Activated naive CD4-positive, alpha-beta T cell treated with anti-CD3 and anti-CD28 coated beads, Interleukin-2, amount 50 U/mL, for 72 hours (primary cell): ENCODE data around the gene C1orf232. TPM values are rescaled to one million over a fixed set of nuclear protein-coding genes. Genes with fewer than 3 reads are reported as not detected.
A peak's percentile ranks its signal among the peaks of the same experiment; 100 is the strongest.

Source experiments
- ATAC-seq, 2 donors: fragments of 150-1000 bp; cut with Tn5 transposase; 2 replicates each; pipeline ENCODE4 v1.10.0; 2021; ENCODE audit warnings: mild to moderate bottlenecking in 2 of 2, moderate library complexity in 2 of 2
- DNase-seq, 2 donors: peaks; one replicate each; pipeline ENCODE4 v3.0.0; 2021 to 2022; ENCODE audit warnings: low spot score in 2 of 2
- H3K27ac Mint-ChIP-seq, 2 donors: one replicate each; pipeline ENCODE4 v1.8.0; 2022; ENCODE audit warnings: mild to moderate bottlenecking in 2 of 2, mixed read lengths in 2 of 2
- H3K36me3 Mint-ChIP-seq, 2 donors: one replicate each; pipeline ENCODE4 v1.8.0; 2022; ENCODE audit warnings: mixed read lengths in 2 of 2
- H3K9me3 Mint-ChIP-seq, 2 donors: one replicate each; pipeline ENCODE4 v1.8.0; 2022; ENCODE audit warnings: mixed read lengths in 2 of 2
- total RNA-seq, 2 donors: library from RNA; stranded (reverse); gene quantifications; one replicate each; pipeline ENCODE4 v1.2.3, GENCODE V29; 2022

C1orf232 gene
- total RNA-seq, 2 donors from 2014 or later, result not detected

- Mint-ChIP-seq H3K9me3 (no peaks in the 10 kb centered on the region), H3K27ac (no peak overlapping the region), H3K36me3 (no peaks in the 10 kb centered on the region)
- ATAC-seq (no peak), DNase-seq (no peak)
Observed at GRCh38 chr1:26142159-26142558, 26.6 kb downstream of the C1orf232 start.

GRCh38 chr1:26138974-26139558 is 29.7 kb downstream of the C1orf232 start:
- no peak overlapping the region for H3K27ac Mint-ChIP-seq

GRCh38 chr1:26134466-26134865 is 34.3 kb downstream of the C1orf232 start:
- no peaks in the 10 kb centered on the region for H3K9me3 Mint-ChIP-seq
- ATAC-seq (no peak), DNase-seq (no peak)
- no peaks in the 10 kb centered on the region for H3K36me3 Mint-ChIP-seq
- H3K27ac Mint-ChIP-seq, result no peak overlapping the region

More at GRCh38 chr1:26138974-26139558, 29.7 kb downstream of the C1orf232 start:
- Mint-ChIP-seq H3K9me3 (no peaks in the 10 kb centered on the region), H3K36me3 (no peaks in the 10 kb centered on the region)
- DNase-seq (no peak), ATAC-seq (no peak)

GRCh38 chr1:26132834-26133167 is 36.0 kb downstream of the C1orf232 start:
- ATAC-seq, result no peak
- H3K36me3 Mint-ChIP-seq, result no peaks in the 10 kb centered on the region
- no peaks in the 10 kb centered on the region for H3K9me3 Mint-ChIP-seq
- no peak overlapping the region for H3K27ac Mint-ChIP-seq
- no peak for DNase-seq

- H3K27ac Mint-ChIP-seq, result peak overlapping the region in 1 of 2 donors; percentile 6
- peak; percentile 57 to 68 for ATAC-seq
Observed at GRCh38 chr1:26132128-26132833, 36.5 kb downstream of the C1orf232 start.

GRCh38 chr1:26130695-26131094 is 38.1 kb downstream of the C1orf232 start:
- H3K36me3 Mint-ChIP-seq, result no peaks in the 10 kb centered on the region
- H3K27ac Mint-ChIP-seq, result no peak overlapping the region
- H3K9me3 Mint-ChIP-seq, result no peaks in the 10 kb centered on the region
- ATAC-seq (no peak), DNase-seq (no peak)

More at GRCh38 chr1:26132128-26132833, 36.5 kb downstream of the C1orf232 start:
- no peaks in the 10 kb centered on the region for H3K36me3 Mint-ChIP-seq
- no peak for DNase-seq
- H3K9me3 Mint-ChIP-seq, result no peaks in the 10 kb centered on the region

GRCh38 chr1:26129778-26130177 is 39.0 kb downstream of the C1orf232 start:
- Mint-ChIP-seq H3K27ac (no peak overlapping the region), H3K36me3 (no peaks in the 10 kb centered on the region), H3K9me3 (no peaks in the 10 kb centered on the region)
- DNase-seq (no peak), ATAC-seq (no peak)

- ATAC-seq (peak; percentile 12 to 47), DNase-seq (no peak)
- no peaks in the 10 kb centered on the region for H3K9me3 Mint-ChIP-seq
Observed at GRCh38 chr1:26127235-26128163, 41.3 kb downstream of the C1orf232 start.

GRCh38 chr1:26126321-26127084 is 42.3 kb downstream of the C1orf232 start:
- Mint-ChIP-seq H3K27ac (peak overlapping the region; percentile 90 to 95), H3K9me3 (no peaks in the 10 kb centered on the region), H3K36me3 (peaks cover 0 to 12% of the 10 kb centered on the region in 2 donors)
- DNase-seq, result peak in 1 of 2 donors; percentile 41
- ATAC-seq, result peak; percentile 81 to 97

More at GRCh38 chr1:26127235-26128163, 41.3 kb downstream of the C1orf232 start:
- Mint-ChIP-seq H3K36me3 (peaks cover 0 to 2% of the 10 kb centered on the region in 2 donors), H3K27ac (peak overlapping the region; percentile 51 to 78)

GRCh38 chr1:26125946-26126320 is 42.8 kb downstream of the C1orf232 start:
- Mint-ChIP-seq H3K9me3 (no peaks in the 10 kb centered on the region), H3K36me3 (peaks cover 0 to 12% of the 10 kb centered on the region in 2 donors), H3K27ac (peak overlapping the region; percentile 90 to 95)
- DNase-seq (no peak), ATAC-seq (no peak)

- Mint-ChIP-seq H3K9me3 (no peaks in the 10 kb centered on the region), H3K36me3 (peaks cover 0 to 12% of the 10 kb centered on the region in 2 donors), H3K27ac (peak overlapping the region; percentile 90 to 95)
- DNase-seq (no peak), ATAC-seq (no peak)
Observed at GRCh38 chr1:26125382-26125781, 43.4 kb downstream of the C1orf232 start.

- Mint-ChIP-seq H3K9me3 (no peaks in the 10 kb centered on the region), H3K27ac (no peak overlapping the region), H3K36me3 (peaks cover 0 to 12% of the 10 kb centered on the region in 2 donors)
- DNase-seq (no peak), ATAC-seq (no peak)
Observed at GRCh38 chr1:26124418-26125331, 44.1 kb downstream of the C1orf232 start.

GRCh38 chr1:26122988-26123973 is 45.5 kb downstream of the C1orf232 start:
- H3K36me3 Mint-ChIP-seq, result peaks cover 0 to 19% of the 10 kb centered on the region in 2 donors
- H3K27ac Mint-ChIP-seq, result peak overlapping the region in 1 of 2 donors; percentile 51
- ATAC-seq (peak; percentile 34 to 74), DNase-seq (no peak)
- no peaks in the 10 kb centered on the region for H3K9me3 Mint-ChIP-seq
